C1 segment of cervical spinal cord (tissue), 14 donors: Measurements from ENCODE around the gene ZBTB38.

Source experiments
- DNase-seq, 14 donors: peaks; one replicate each; lab custom pipeline; 2025; lab: John Stamatoyannopoulos, UW

Gene ZBTB38

DNA sequence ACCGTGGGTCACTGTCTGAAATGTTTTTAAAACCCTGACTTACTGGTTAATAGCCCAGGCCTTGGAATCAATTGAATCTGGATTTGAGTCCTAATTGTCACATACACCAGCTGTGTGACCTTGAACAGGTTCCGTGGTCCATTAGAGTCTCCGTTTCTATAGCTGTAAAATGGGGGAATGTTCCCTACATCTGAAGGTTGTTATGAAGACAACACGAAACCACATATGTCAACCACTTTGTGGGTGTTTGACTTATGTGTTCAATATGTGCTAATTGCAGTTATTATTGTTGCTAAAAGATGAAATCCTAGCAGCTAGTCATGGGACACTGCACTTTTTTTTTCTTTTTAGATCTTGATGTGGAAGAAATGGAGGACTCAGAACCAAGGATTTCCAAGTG, 35.3 kb downstream of the ZBTB38 start:
- DNase-seq, result no peak

DNA sequence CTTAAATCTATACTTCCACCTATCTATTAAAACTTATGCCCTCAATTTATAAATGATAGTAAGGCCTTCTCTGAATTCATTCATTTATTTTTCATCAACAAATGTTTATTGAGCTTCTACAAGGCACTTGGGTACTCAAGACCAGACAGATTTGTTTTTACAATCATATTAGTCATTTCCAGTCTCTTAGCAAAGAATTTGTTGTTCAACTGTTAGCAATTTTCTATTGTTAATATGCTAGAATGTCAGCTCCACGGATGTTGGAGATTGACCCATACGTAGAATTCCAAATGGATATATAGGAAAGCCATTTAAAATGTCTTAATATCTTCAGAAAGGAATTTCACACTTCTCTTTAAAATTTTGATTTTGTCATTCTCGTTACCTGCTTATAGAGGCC, 36.7 kb downstream of the ZBTB38 start:
- DNase-seq, result no peak

DNA sequence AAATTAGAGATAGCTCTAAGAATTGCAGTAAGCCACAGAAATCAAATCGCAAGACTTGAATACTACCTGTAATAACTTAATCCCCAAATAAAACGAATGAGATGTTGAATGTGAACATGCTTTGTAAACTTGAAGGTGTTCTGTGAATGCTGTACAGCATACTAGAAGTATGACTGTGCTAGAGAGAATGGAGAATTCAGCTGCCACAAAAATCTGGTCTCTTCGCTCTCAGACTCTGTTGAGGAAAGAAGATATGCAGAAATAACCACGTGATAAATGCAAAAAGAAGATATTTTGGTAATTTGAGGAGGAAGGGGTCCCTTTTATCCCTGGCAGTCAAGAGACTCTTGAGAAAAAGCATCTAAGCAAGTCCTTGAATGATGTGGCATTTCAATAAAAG, 37.3 kb downstream of the ZBTB38 start:
- no peak for DNase-seq

DNA sequence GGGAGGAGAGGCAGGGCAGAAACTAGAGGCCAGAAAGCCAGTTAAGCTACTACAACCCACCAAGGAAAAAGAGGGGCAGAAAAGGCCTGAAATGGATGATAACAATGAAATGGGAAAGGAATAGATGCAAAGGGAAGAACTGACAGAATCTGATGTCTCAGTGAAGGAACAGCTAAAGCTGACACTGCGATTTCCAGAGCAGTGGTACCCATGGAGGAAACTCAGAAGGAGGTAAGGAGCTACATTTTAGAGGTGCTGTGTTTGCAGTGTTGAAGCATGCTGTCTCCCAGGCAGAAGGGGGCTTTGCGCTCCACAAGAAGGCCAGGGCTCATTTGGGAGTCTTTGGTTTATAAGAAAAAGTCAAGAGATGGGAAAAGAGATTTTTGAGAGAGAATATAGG, 38.0 kb downstream of the ZBTB38 start:
- DNase-seq, result no peak

DNA sequence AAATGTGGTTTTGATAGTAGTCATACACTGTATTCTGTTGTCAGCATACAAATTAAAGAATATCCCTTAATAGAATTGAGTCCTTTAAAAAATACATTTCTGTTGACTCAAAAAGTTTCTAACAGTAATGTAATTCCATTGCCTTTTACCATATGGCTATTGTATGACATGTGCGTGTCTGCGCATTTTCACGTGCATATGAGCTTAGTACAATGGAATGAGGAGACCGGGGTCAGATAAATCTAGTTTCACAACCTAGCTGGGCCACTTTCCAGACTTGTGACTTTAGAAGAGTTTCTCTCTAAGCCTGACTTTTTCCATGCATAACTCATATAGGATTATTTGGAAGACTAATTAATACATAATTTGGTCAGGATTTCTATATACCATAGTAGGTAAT, 38.7 kb downstream of the ZBTB38 start:
- no peak for DNase-seq

DNA sequence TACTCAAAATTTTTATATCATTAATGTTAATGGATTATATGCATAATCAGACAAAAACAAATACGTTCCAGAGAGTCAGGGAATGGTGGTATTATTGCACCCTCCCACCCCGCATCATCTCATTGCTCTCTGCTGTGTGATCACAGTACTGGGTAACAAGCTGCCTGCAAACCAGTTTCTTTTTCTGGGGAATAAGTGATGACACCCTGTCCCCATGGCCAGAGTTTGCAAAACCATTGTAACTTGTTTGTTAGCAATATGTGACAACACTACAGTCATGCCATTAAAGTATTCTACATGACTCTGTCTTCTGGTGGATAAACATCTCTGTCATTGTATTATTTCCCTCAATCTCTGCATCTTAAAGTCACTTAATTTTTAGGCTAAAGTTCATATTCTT, 39.5 kb downstream of the ZBTB38 start:
- no peak for DNase-seq

DNA sequence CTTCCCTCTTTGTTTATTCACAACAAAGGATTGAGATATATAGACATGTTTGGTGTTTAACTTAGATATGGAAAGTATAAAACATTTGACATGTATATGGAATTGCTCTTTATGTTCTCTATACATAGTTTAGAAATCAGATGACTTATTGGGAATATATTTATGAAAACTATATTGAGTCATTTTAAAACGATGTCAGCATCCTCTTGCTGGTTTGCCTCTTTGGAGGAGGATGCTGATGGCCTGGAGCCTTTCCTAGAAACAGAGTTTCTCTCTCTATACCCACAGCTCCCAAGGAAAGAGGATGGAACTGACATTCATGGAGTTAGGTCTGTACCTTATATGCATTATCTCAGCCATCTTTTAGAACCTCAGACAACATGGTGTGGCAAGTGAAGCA, 40.3 kb downstream of the ZBTB38 start:
- no peak for DNase-seq

DNA sequence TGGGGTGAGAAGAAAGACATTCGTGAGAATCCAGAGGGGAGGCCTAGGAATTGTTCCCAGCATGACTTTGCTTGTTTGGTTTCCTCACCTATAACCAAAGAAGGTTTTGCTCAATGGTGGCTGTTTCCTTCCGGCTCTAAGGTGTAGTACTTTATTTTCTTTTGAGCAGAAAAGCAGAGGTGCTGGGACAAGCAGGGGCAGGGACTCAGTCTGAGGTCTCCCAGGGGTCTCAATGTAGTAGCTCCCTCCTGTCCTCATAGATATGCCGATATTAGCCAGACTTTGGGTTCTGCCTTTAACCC, 41.6 kb downstream of the ZBTB38 start:
- DNase-seq, result no peak

DNA sequence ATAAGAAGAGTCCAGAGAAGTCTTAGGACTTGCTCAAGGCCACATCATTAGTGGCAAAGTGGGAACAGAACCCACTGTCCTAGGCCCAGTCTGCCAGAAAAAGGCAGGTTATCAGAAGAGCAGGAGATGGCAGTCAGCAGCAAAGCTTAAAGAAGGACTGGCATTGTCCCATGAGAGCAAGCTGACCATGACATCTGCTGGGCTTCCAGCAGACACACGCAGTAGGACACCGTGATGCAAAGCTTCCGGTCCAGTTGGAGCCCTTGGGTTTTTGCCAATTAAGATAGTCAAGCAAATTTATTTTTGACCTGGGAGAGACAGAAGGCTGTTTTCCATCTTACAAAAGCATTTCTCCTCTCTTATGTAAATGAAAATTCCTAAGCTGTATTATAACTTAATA, 42.1 kb downstream of the ZBTB38 start:
- DNase-seq, result peak in 6 of 14 donors; percentile 40 to 75 (median 49)

DNA sequence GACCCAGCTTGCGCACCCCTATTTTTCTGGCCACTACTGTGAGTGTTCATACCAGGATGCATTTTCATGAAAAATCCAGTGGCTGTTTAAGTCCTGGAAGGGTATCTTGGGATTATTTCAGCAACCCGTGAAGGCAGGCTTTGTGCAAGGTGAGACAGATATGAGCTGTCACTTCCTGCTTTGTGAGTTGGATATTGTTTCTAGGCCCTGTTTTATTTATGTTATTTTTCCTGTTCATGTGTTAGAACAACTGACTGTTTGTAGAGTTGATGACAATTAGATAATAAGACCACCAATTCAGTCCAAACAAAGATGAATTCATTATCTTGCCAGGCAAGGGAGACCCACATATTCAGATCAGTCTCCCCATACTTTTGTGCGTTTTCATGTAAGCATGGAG, 42.5 kb downstream of the ZBTB38 start:
- no peak for DNase-seq

DNA sequence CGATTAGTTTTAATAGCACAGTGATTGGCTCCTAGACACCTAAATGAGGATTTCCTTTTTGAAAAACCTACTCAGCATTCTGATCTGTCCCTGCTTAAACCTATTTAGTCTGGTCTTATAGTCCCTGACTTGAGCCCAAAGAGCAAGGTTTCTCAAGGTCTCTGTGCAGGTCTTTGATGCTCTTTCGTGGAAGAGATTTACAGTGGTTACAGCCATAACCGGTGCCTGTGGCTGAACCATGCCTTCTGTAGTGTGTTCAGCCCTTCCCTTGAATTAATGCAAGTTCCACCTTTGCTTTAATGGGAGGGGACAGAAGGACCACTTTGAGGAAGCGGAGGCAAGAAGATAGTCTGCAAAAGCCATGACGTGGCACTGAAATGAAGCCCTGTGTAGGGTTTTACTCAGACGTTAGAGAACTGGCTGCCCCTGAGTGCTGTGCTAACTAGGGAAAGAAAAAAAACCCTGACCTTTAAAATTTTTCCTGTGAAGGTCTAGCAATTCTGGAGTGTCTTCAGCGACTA, 43.0 kb downstream of the ZBTB38 start:
- peak in 5 of 14 donors; percentile 27 to 53 (median 39) for DNase-seq

DNA sequence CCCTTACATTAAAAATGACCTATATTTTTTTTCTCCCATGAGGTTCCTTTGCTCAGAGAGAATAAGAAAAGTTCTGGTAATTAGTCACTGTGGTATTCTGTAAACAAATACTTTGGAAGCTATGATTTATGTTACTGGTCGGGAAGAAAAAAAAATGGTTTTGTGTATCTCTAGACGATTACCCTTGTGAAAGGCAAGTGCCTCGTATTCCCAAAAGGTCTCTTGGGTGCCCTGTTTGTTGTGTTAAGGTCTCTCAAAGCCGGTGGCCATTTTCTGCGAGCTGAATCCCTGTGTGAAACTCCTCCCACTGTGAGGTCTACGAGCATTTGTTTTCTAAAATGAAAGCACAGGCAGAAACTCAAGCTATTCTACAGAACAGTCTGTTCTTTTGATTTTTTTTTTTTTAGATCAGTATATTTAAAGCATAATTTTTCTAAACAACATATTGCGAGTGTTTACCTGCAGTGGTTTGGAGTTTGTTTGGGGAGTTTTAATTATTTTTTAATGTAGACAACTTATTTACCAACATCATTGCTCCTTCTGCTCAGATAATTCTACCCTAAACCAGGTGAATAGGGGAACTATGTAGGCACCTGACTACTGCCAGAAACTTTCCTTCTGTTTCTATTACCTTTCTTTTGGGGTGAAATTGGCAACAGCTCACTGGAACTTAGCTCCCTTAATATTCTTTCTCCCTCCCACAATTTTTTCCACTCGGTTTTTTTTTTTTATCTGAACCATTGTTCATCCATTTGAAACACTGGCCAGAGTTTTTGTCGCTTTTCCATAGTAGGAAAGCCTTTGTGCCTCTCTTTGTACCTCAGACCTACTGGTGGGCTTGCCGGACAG, 44.0 kb downstream of the ZBTB38 start:
- peak in 9 of 14 donors; percentile 16 to 50 (median 41) for DNase-seq

DNA sequence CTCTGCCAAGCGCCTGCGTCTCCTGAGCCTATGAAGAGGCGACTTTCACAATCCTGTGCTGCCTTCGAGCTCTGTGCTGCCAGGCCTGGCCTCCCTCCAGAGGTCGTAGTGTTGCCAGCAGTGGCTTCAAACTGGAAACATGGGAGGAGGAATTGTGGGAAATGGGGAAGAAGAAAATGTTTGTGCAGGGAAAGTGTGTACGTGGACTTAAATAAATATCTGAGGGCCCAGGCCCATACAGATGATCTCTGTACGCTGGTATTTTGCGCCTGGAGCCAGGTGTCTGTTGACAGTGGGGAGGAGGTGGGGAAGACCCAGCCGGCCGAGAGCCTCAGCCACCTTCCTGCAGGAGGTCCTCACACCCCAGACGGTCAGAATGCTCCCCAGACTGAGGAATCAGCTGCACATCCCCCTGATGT, 44.6 kb downstream of the ZBTB38 start:
- DNase-seq, result peak in 13 of 14 donors; percentile 34 to 86 (median 77)

DNA sequence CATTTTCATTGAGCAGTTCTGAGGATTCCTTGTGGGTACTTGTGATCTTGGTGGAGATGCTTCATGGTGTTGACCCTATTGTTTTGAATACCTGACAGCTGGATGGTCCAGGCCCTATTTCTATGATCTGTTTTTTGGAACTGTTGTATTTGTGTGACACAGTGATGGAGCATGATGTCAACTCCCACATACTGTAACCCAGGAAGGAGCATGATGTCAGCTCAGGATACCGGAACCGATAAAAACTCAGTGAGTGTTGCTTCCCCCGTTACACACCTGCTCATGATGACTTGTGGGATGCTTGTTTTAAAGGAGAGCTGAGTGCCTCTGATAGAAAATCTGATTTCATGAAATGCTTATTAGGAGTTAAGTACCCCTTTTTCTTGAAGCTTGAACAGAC, 45.1 kb downstream of the ZBTB38 start:
- no peak for DNase-seq

DNA sequence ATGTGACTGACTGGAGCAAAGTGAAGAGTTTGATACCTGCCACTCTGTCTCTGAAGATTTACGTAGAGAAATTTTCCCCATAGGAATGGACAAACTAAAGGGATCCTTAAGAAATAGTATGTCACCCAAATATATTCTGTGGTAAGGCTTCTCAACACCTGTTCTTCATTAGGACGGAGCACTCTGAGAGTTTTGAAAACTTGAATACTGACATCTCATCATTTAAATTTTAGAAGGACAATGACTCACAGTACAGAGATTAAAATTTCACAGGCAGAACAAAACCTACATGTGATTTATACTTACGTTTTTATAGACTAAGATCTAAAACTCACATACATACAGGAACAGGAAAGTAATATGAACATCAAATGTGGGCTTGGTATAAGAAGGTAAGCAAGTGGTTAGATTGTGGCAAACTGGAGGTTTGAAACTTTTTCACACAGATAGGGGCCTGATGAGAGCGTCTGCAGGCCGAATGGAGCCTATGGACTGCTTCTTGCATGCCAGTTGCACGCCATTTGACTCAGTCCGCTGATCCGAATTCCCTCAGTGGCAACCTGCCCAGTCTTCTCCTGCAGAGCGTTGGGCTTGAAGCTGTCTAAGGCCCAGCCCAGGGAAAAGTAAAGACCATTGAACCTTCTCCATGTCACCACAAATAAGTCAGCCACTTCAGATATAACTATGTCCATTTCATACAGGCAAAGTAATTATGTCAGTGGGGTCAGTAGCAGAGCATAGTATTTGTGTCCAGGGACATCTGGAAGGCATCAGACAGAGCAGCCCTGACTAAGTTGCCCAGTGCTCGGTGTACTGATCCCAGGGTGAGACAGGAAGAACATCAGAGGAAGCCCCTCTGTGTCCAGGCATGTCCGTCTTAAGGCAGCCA, 45.7 kb downstream of the ZBTB38 start:
- peak in 1 of 14 donors; percentile 49 for DNase-seq

DNA sequence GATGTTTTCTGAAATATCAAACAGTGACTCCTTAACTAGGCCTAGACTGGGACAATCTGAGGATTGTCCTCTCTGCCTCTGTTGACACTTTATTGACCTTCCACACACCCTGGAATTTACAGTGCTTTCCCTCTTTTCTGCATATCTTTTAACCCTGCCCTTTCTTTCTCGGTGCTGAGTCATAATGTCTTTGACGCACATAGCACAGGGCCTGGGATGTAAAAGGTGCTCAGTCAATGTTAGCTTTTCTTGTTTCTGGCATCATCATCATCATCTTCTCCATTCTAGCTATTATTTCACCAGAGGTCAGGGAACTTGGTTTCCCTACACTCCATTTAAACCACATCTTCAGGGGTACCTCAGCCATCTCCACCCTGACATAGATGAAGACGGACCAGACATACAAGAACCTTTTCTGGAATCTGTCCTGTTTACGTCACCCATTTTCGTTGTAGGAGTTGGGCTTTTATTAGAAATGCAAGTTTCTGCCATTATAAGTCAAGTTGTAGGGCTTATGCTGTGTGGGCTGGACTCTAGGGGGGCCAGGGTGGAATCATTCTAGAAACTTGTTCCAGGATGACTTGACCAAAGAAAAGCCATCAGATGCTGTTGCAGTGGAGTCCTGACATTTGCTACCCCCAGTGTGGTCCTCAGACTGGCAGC, 46.6 kb downstream of the ZBTB38 start:
- no peak for DNase-seq

DNA sequence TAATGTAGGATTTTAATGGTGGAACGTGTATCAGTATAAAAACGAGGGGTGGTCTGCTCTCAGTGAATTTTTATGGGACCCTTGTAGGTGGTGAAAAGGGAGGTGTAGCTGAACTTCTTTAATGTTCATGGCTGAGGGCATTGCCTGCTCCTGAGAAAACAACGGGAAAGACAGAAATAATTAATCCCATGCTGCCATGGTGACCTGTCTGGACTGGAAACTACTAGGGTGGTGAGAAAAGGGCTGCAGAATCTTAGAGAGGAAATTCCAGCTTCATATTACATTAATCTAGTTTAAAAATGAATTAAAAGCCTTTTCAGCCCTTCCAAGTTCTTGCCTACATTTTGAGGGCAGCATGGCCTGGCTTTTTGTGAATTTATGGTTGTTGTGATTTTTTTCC, 47.6 kb downstream of the ZBTB38 start:
- DNase-seq, result no peak
